Ovary (tissue), 3 donors: Measurements from ENCODE around the gene AGAP9.
"Not testable (repeated sequence)": the region's sequence is repeated elsewhere in the genome, so short reads cannot be mapped to it uniquely, and the experiment has no call there.

Experiments
- EP300 ChIP-seq: sonication (generic); formaldehyde crosslinking; IDR thresholded peaks from one replicate; pipeline ENCODE4 v1.6.1; 2017; ENCODE audit warnings: antibody characterized with exemption
- POLR2A ChIP-seq: fragments of 450-650 bp; IDR thresholded peaks from one replicate; pipeline ENCODE4 v1.6.1; 2017; ENCODE audit warnings: antibody characterized with exemption, mild to moderate bottlenecking, moderate library complexity
- TF ChIP-seq, protein P1 (sequence below), 3 donors: fragments of 450-650 bp in 2 of 3; fragments of 200-600 bp in 1 of 3; IDR thresholded peaks; one replicate each; pipeline versions ENCODE4 v1.5.1 to v1.8.0; 2016 to 2022; ENCODE audit warnings: antibody characterized with exemption in 3 of 3, mild to moderate bottlenecking in 1 of 3
- donor health status: DM: no; HTN: no; CAD: no.

DNA sequence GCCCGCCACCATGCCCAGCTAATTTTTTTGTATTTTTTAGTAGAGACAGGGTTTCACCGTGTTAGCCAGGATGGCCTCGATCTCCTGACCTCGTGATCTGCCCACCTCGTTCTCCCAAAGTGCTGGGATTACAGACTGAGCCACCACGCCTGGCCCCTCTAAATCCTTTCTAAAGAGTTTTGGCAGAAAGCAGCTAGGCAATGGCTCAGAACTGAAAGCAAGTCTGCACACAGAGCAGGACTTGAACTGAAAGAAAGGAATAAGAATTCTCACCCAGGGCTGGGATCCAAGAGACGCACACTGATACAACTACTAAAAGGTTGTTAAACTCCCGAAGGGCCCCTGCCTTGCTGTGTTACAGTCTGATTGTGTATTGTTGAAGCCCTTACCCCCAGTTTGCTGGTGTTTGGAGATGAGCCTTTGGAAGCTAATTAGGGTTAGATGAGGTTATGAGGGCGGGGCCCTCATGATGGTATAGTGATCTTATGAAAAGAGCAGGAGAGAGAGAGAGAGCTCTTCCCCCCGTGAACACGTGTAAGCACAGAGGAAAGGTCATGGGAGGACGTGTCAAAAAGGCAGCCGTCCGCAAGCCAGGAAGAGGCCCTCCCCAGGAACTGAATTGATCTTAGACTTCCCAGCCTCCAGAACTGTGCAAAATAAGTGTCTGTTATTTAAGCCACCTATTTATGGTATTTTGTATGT, 58.1 kb downstream of the AGAP9 start:
- TF ChIP-seq POLR2A, EP300: not testable (repeated sequence)
- TF ChIP-seq, protein P1, sequence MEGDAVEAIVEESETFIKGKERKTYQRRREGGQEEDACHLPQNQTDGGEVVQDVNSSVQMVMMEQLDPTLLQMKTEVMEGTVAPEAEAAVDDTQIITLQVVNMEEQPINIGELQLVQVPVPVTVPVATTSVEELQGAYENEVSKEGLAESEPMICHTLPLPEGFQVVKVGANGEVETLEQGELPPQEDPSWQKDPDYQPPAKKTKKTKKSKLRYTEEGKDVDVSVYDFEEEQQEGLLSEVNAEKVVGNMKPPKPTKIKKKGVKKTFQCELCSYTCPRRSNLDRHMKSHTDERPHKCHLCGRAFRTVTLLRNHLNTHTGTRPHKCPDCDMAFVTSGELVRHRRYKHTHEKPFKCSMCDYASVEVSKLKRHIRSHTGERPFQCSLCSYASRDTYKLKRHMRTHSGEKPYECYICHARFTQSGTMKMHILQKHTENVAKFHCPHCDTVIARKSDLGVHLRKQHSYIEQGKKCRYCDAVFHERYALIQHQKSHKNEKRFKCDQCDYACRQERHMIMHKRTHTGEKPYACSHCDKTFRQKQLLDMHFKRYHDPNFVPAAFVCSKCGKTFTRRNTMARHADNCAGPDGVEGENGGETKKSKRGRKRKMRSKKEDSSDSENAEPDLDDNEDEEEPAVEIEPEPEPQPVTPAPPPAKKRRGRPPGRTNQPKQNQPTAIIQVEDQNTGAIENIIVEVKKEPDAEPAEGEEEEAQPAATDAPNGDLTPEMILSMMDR (IDR thresholded peaks at IDR 0.05): not testable (repeated sequence)
